GM18511 (cell line): ENCODE results near the gene MICU1.
"Not testable (repeated sequence)": the region's sequence is repeated elsewhere in the genome, so short reads cannot be mapped to it uniquely, and the experiment has no call there.

ENCODE experiments used
- ATAC-seq: cut with Tn5 transposase; IDR thresholded peaks from one replicate; pipeline ENCODE4 v1.9.1; 2021; ENCODE audit warnings: mild to moderate bottlenecking, moderate library complexity; ENCODE audit not compliant: unreplicated experiment

The MICU1 gene

DNA sequence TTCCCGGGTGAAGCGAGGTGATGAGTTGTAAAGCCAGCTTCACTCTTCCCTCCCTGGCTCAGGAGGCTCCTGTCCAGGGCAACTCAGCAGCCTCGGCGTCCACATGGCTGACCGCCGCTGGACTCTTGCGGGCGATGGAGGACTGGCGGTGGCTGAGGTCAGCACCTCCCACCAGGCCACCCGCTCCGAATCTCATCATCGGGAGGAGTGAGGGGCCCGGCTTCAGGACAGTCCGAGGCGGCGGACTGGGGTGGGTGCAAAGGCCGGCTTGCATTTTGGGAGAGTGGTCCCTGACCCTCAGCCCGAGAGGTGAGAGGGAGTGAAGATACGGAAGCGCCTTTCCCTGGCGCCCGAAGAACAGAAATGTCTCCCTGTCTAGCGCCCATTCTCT lies 271.9 kb downstream of the MICU1 start:
- no peak for ATAC-seq

DNA sequence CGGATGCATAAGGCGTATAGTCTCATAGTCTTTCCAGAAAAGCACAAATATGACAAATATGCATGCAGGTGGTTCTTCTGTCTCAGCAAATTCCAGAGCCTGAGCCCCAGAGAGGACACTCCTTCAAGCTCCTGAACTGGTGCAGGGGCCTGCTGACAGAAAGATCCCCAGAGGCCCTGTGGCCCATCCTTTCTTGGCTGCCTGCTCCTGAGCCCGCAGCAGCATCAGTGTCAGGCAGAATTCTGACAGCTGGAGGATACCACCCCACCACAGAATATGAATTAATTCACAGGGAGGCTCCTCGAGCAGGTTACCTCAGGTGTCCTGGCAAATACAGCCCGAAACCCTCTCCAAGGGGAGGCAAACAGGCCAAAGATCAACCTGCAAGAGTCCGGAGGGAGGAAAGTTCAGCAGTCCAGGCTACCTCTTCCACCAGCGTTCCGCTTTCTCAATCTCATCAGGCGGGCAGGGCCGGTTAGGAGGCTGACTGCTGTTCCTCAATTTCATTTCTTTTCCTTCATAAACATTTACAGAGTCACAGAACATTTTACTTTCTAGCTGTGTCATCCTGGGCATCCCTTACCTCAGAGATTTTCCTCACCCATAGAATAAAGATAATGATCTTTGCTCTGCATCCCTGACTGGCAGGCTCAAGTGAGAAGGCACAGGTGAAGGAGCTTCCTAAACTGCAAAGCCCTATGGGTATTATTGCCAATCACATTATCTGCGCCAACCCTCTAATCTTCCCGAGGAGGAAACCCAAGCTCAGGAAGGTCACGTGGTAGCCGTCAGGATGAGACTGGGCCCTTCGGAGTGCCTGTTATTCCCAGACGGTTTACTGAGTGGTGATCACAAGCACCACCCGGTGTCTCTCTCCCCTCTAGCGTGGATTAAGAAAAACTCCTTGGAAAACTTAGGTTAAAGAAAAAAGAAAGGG lies 272.6 kb downstream of the MICU1 start:
- no peak for ATAC-seq

DNA sequence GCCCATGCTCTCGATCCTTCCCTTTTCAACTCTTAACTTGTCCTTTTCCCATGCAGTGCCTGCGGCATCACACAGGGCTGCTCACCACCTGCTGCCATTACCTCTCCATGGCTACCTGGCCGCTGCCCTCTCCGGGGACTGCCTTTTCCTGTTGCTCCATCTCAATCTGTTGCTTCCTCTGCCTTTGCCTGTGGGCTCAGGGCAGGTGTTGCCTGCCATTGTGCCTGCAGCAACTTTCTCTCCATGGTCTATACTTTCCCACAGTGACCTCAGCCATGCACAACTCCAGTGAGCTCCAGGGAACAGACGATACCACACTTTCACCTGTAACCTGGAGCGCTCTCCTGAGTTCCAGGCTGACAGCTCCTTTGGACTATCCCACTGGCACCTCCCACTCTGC lies 274.4 kb downstream of the MICU1 start:
- no peak for ATAC-seq

DNA sequence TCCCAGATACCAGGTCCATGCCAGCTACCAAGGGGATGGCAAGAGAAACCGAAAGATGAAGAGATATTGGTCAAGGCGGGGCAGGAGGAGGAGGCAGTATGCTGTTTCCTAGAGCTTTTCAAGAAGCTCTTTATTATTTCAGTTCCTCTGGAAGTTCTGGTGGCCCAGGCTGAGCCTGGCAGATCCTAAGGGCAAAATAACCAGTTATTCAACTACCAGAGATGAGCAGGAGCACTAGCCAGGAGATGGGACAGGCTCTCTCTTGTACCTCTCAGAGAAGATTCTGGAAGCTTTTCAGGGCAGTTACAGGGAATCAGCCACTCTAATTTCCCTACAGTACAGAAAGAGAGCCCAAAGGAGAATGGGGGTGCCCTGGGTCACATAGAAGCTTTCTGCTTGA lies 276.4 kb downstream of the MICU1 start:
- ATAC-seq, result no peak

DNA sequence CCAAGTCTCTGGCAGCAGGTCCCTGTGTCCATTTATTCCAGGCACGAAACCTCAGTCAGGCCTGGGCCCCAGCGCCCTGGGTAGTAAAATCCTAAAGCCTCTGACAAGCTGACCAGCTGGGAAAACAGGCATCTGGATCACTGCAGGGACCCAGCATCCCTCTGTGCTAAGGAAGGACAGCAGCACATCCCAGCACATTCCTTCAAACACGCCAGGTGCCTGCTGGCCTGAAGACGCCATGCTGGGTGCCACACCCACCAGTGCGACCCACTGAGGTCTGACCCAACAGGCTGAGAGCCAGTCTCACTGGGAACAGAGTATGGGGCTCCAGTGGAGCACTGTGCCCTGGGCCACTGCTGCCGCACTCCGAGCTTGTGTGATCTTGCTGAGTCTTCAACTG lies 277.6 kb downstream of the MICU1 start:
- ATAC-seq, result no peak

DNA sequence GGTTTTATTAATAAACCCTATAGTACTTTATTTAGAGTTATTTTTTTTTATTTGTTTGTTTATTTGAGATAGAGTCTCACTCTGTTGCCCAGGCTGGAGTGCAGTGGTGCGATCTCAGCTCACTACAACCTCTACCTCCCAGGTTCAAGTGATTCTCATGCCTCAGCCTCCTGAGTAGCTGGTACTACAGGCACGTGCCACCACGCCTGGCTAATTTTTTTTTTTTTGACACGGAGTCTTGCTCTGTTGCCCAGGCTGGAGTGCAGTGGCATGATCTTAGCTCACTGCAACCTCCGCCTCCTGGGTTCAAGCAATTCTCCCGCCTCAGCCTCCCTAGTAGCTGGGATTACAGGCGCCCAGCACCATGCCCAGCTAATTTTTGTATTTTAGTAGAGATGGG lies 279.8 kb downstream of the MICU1 start:
- not testable (repeated sequence) for ATAC-seq

DNA sequence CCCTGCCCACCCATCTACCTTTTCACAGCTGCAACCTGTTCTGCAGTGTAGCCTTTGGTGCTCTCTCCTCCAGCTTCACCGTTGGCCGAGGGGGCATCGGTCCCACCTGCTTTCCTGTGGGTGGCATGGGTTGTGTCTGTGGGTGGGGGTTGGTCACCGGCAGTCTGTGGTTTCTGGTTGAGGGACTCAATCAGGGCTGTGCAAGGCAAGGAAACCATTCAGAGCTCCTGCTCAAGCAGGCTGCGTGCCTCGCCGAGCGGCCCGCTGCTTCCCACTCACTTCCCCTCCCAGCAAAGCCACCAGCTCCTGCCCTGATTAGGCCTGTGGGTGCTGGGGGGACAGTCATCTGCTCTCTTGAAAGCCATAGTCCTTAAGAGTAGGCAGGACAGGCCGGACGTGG lies 280.9 kb downstream of the MICU1 start:
- ATAC-seq, result no peak

DNA sequence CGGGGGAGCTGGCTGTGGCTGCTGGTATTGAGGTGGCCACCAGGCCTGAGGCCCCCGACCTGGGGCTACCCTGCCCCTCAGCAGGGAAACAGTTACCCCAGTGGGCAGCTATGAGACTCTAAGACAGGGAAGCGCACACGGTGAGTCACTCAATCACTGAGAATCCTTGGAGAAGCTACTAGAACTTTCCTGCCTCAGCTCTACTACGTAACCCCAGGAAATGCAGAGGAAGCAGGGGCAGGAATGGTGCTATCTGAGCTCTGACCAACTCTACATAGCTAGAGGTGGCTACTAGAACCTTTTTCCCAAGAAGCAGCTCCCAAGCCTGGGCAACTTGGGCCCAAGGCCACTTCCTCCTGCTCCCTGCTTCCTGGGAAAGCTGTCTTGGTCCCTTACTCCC lies 283.0 kb downstream of the MICU1 start:
- ATAC-seq, result no peak

DNA sequence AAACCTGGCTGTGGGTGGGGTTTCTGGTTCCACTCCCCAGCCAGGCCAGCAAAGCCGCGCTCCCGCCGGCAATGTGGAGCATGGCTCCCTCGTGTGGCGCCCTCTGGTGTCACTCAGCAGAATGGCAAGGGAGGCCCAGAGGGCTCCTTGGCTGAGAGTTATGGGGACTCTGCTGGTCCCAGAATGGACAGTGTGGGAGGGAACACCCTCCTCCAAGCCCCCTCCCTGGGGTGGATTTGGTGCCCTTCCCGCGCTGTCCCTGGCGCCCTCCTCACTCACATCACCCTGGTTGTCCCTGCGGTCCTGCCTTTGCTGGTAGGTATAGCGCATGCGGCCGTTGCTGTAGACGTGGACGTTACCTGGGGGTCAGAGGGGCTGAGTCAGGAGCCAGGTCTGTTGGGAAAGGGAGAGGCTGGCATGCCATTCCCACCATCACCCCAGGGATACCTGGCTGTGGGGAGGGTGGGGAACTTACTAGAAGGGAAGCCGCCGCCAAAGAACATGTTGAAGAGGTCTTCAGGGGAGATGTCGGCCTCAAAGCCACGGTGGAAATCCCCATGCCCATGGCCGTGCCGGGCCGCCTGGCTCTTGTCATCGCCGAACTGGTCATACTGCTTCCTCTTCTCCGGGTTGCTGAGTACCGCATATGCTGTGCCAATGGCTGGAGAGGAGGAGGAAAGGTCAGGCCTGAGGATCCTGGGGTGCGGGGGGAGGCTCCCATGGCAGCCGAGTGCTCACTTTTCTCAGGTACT lies 285.2 kb downstream of the MICU1 start:
- ATAC-seq, result no peak

DNA sequence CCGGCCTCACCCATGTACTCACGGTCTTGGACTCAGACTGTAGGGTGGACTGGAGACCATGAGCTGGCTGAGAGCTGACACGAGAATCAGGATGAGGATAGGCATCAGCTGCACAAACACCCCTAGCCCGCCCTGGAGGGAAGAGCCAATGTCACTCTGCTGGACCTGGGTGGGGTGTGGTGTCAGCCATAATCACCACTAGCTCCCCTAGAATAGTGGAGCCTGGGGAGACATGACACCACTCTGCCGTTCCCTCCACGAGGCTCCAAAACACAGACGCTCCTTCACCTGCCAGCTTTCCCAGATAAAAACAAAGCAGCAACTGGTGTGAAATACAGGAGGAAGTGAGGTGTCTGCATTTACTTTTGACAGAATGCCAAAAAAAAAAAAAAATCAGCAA lies 287.7 kb downstream of the MICU1 start:
- ATAC-seq, result no peak

DNA sequence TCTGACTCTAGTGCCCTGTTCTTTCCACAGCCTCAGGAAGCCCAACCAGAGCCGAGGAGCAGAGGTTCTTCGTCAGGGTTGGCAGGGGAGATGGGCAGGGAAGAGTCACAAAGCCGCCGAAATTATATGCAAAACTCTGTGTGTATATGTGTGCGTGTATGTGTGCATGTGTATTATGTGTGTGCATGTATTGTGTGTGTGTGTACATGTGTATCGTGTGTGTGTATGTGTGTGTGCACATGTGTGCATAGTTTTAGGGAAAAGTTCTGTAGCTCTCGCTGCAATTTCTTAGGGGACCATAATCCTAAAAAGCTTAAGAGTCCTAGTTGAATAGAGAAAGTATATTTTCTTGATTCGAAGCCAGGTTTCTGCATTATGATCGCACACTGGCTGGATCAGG lies 288.2 kb downstream of the MICU1 start:
- ATAC-seq, result no peak

DNA sequence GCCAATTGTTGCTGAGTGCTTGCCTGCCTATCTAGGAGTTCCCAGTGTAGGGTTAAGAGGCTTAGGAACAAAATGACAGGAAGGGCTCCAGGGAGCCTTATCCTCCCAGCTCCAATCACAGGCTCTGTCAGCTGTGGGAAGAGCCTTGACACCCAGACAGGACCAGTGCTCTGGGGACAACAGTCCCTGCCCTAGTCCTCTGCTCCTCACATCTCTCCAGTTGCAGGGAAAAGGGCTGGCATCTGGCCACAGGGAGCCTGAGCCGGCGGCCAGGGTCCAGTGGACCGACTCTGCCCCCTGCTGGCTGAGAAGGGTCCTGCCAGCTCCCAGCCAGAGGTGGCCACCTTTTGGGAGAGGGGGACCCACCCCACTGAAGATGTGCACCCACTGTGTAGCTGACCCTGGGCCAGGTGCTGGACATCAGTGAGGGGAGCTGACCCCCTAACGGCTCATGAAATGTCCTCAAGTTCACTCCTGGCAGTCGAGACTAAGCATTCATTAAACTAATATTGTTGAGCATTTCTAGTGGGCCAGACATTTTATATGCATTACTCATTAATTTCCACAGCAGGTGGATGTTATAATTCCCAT lies 288.7 kb downstream of the MICU1 start:
- ATAC-seq, result no peak

DNA sequence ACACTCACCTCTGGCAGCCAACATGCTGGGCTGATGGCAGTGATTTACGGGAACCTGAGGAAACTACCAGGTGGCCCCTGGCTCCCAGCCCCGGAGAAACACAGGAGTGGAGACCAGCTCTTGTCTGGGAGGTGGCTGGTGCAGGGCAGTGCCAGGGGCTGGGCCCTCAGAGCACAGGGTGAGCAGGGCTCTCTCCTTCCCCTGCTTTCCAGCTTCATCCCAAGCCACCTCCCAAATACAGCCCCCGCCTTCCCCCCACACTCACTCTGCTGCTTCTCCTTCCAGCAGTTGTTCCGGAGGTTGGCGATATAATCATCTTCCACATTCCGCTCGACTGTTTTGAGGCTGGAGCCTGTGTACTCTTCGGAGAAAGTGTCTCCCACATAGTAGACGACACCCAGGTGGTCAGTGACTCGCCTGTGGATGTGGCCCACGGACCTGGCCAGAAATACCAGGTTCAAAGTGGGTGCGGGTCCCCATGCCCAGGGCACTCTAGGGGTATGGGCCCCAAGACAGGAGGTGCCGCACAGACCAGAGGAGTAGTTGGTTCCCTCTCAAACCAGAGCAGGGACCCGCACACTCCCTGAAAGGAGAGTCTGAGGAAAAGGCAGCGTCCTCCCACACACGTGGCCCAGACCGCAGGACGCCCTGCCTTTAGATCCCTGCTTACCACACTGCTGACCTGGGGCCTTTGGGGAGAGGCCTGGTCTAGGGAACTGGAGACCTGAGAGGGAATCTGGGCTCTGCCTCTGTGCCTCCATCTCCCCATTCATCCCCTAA lies 289.4 kb downstream of the MICU1 start:
- ATAC-seq, result no peak

DNA sequence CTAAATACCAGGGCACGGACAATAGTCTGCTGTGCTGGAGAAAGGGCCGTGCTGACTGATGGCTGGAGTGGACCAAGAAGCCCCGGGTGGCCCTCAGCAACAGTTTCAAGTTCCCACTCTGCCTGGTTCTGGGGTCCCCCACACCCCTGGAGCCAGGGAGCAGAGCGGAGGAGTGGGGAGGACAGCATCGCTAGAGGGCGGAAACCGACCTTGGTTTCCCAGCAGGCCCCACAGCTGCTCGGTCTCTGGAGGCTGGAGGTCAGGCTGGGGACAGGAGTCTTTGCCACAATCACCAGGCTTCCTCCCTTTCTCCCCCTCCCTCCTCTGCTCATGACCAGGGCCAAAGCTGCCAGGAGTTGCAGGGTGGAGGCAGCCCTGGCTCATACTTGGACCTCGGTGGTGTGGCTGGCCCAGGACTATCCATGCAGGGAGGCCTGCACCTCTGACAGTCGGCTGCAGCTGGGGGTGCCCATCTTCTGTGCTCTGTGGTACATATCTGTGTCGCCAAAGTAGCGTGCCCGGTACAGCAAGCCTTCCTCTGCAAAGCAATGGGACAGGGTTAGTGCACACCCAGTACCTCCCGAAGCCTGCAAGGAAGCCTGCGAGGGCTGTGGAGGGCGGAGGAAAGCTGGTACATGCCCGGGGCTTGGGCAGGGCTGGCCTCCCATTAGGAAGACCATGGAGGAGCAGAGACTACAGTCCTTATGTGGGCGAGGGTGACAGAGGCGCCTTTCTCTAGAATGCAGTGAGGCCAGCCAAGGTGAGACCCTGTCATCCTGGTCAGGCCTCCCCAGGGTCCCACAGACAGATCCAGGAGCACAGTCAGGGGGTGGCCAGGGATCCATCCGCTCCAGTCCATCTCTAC lies 290.3 kb downstream of the MICU1 start:
- ATAC-seq, result peak; percentile 50

DNA sequence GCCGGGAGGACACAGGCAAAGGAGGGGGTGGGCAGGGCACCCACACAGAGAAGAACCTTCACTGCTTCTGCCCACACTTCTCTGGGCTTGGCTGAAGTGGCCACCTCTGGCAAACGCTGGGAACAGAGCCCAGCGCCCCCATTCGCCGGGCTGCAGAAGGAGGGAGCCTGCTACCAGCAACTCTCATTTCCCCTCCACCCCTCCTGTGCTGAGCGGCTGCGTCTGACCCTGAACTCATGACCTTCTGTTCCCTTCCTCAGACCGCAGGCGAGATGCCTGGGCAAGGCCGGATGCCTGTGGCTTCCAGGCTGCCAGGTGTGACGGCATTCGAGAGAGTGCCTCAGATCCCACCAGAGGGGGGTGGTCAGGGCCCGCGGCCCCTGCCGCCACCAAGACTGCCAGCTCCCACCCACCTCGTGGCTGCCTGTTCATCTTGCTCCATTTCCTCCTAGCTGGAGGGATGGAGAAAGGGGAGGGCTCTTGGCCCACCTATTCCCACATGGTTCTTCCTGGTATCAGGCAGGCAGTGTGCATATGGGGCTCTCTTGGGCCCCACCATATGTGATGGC lies 291.0 kb downstream of the MICU1 start:
- ATAC-seq, result peak; percentile 65

DNA sequence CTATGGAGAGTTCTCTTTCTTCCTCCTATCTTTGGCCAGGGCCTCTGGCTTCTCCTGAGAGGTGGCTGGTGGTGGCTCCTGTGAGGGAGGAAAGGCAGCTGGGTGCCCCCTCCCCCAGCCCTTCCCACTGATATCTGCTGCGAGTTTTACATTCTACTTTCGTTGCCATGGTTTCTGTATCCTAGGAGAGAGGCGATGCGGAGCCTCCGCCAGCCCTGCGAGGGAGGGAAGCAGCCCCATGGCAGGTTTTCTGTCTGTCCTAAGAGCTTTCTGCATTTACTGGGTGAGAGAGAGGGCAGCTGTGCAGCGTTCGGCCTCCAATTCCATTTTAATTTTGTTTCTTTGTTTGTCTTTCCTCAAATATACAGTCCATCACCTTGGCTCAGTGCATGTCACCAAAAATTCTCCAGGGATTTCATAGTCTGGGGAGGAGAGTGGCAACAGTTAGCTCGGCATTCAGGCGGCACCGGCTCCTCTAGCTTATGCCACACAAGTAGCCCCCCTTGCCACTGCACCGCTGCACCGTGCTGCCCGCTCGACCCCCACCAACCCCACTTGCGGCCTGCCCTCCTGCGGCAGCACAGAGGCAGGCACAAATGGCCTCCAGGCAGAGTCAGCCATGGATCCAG lies 291.6 kb downstream of the MICU1 start:
- ATAC-seq, result no peak

DNA sequence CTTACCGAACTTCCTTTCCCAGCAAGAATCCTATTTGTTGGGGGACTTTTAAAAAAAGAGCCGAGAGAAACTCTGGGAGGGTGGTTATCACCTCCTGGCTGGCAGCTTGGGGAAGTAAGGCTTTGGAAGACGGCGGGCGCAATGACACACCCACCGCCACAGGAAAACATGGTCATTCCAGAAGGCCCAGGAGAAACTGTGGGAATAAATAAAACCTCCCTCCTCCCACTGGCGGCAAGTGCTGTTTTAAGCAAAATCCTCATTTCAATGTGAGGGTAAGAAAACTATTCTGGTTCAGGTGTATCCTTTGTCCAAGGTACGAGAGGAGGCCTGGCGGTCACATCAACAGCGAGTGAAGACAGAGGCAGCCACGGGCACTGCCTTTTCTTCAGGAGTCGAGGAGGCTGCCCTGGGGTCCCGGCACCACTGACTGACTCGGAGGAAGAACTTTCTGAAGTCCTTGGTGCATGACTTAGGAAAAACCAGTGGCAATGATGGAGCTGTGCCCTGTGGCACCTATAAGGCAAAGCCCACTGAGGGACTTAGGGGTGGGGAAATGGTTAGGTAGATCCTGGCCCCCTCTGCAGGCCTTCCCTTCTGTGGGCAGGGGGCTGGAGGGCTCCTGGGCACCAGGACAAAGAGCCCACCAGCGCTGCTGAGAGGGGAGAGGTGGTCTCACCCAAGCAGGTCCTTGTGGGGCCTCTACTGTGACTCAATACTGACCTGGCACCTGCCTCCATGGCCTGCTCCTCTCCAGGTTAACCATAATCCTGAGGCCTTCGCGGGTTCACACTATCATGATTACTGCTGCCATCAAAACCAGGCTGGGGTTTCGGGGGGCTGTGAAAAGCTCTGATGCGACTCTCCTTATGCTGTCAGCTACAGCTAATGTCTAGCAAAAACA lies 292.5 kb downstream of the MICU1 start:
- ATAC-seq, result no peak

DNA sequence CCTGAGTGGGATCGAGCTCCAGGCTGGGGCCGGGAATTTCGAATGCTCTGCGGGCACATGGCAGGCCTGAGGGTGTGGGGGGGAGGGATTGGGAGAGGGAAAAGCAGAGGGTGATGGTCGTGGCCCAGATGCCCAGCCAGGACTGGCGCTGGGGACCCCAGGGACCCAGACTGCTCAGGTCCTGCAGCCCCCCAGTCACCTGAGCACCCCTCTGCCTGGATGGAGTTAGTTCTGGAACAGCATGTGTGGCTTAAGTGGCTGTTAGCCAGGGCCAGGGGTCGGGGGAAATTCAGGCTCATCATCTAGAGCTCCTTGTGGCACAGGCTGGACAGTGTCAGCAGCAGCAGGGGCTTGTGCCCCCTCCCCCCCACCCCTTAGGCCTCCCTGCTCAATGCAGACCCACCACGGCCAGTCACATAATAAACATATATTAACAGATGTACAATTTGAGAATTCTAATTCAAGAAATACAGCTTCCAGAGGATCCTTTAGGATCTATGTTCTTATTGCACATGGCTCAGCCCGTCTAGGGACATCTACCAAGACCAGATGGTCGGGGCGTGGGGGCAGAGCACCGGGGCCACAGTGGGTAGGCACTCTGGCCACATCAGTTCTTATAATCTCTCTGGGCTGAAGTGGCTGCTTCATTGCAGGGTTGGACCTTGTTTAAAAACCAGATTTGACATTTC lies 293.3 kb downstream of the MICU1 start:
- ATAC-seq, result no peak
